ENCODE measurements around the gene MAN1A1. TPM values are rescaled to one million over a fixed set of nuclear protein-coding genes. Genes with fewer than 3 reads are reported as not detected.

The MAN1A1 gene
- total and polyA plus RNA-seq, 2 experiments from 2014 or later: 2.0 to 8.7 TPM

- H3K27ac ChIP-seq (ENCODE audit: low read depth): no peak overlapping the region
- H3K4me1 ChIP-seq (ENCODE audit: insufficient read depth): peaks cover 17% of the 10 kb centered on the region
- no peak for TF ChIP-seq ZNF462 (CRISPR knock-in tag; IDR thresholded peaks at IDR 0.05)
- TF ChIP-seq STAT1 (IDR thresholded peaks at IDR 0.05; ENCODE audit: unreplicated experiment): no peak
- no peak for TF ChIP-seq REST (IDR thresholded peaks at IDR 0.05; ENCODE audit: unreplicated experiment)
- TF ChIP-seq NANOG (IDR thresholded peaks at IDR 0.05; ENCODE audit: borderline replicate concordance): no peak
- no peak for TF ChIP-seq ZNF114 (CRISPR knock-in tag; IDR thresholded peaks at IDR 0.05)
- no peak for TF ChIP-seq EZH2phosphoT487 (IDR thresholded peaks at IDR 0.05; ENCODE audit: unreplicated experiment)
- no peak for TF ChIP-seq POLR2AphosphoS5 (IDR thresholded peaks at IDR 0.05; ENCODE audit: low read depth)
- TF ChIP-seq EZH2 (IDR thresholded peaks at IDR 0.05; ENCODE audit: low read depth, unreplicated experiment): no peak
- TF ChIP-seq CREB1 (CRISPR knock-in tag; IDR thresholded peaks at IDR 0.05; ENCODE audit: low read depth): no peak
- TF ChIP-seq CTCF (conservative IDR thresholded peaks at IDR 0.05; ENCODE audit: low read depth in 2 of 2): no peak
- Mint-ChIP-seq H3K9me3 (no peaks in the 10 kb centered on the region), H3K27ac (no peak overlapping the region), H3K4me1 (peaks cover 12% of the 10 kb centered on the region), H3K4me3 (no peak overlapping the region), H3K36me3 (ENCODE audit: low read depth) (no peaks in the 10 kb centered on the region), H3K27me3 (ENCODE audit: insufficient read depth, low read depth, poor library complexity) (no peaks in the 10 kb centered on the region)
- no peaks in the 10 kb centered on the region for H3K79me2 ChIP-seq (replicated peaks; ENCODE audit: insufficient read depth)
- no peak for ATAC-seq
- H3K27me3 ChIP-seq (ENCODE audit: insufficient read depth): no peaks in the 10 kb centered on the region
- no peaks in the 10 kb centered on the region for H4K20me1 ChIP-seq (replicated peaks; ENCODE audit: insufficient read depth)
- no peaks in the 10 kb centered on the region for H3K9me2 ChIP-seq (ENCODE audit: insufficient read depth)
- no peak overlapping the region for H2AFZ ChIP-seq
- no peak overlapping the region for H3K4me2 ChIP-seq
- H3F3A ChIP-seq (replicated peaks; ENCODE audit: low read depth): no peaks in the 10 kb centered on the region
- H3K36me3 ChIP-seq (ENCODE audit: insufficient read depth): no peaks in the 10 kb centered on the region
- DNase-seq (ENCODE audit: low spot score): no peak
- no peak overlapping the region for H3K4me3 ChIP-seq
Observed at GRCh38 chr6:119334535-119335264, 14.9 kb downstream of the MAN1A1 start.
